Measurements from ENCODE around the gene CDC42EP3.

GRCh38 chr2:37602702-37603101, 68.7 kb downstream of the CDC42EP3 start:
- no peak for TF ChIP-seq CTCF (conservative IDR thresholded peaks at IDR 0.05 in 1 of 2, IDR thresholded peaks at IDR 0.05 in 1 of 2; ENCODE audit: extremely low read depth in 1 of 2, insufficient read depth in 1 of 2, low read depth in 1 of 2, low read length in 2 of 2)
- no peak for TF ChIP-seq EZH2 (IDR thresholded peaks at IDR 0.05; ENCODE audit: borderline replicate concordance, low read length)
